Glomerular endothelial cell (primary cell): ENCODE results near the gene CPLX1. TPM values are rescaled to one million over a fixed set of nuclear protein-coding genes. Genes with fewer than 3 reads are reported as not detected.

Source experiments
- DNase-seq: peaks from one replicate; pipeline ENCODE4 v3.0.0-alpha.2; 2011; ENCODE audit warnings: low read depth, low spot score; ENCODE audit errors: extremely low read depth
- total RNA-seq: library from RNA; depleted of rRNA; stranded (reverse); fragments of >200 nt; gene quantifications from 2 replicates; pipeline ENCODE4 v1.2.3, GENCODE V29; 2015

The CPLX1 gene
- total RNA-seq, 1 donor from 2014 or later: not detected

DNA sequence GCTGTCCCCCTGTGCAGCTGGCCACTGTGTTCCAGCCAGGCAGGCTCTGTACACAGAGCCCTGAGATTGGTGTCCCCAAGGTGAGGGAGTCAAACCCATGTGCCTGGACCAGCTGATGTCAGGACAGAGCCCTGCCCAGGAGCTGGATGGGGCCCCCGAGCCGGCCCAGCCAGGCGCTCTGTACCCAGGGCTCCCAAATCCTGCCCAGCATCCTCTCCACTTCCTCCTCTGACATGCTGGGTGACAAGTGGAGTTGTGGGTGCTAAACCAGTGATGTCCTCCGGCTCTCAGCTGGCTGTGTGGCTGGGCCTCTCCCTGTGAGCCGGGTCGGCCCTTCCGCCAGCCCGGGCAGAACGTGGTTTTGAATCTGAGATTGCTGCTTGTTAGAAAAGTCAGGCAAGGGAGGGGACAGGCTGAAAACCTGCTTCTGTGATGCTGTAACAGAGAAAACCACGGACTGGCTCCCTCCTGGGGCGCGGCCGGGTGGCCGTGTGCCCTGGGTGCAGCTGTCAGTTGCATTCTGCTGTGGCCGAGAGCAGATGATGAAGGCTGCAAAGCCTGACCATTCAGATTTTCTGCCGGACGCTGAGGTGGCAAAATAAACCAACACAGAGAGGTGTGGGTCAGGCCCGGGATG, 7.9 kb upstream of the CPLX1 start:
- no peak for DNase-seq

GRCh38 chr4:833156-833555, 7.2 kb upstream of the CPLX1 start:
- no peak for DNase-seq

- no peak for DNase-seq
Measured at GRCh38 chr4:832536-832935, 6.6 kb upstream of the CPLX1 start.

- no peak for DNase-seq
Measured at GRCh38 chr4:832108-832507, 6.2 kb upstream of the CPLX1 start.

DNA sequence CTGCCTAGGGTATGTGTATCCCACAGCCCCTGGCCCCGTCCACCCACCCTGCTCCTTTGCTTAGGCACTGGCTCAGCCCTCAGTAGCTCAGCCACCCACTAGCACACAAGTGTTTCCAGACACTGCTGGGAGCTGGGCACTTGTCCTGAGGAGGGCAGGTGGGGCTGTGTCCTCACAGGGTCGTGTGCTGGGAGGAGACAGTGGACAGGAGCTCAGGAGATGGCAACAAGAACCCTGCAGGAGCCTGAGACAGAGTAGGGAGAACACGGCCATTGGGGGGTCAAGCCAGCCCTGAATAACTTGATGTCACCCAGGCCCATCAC, 5.5 kb upstream of the CPLX1 start:
- DNase-seq: no peak

GRCh38 chr4:830601-831482, 4.9 kb upstream of the CPLX1 start:
- DNase-seq: no peak

DNA sequence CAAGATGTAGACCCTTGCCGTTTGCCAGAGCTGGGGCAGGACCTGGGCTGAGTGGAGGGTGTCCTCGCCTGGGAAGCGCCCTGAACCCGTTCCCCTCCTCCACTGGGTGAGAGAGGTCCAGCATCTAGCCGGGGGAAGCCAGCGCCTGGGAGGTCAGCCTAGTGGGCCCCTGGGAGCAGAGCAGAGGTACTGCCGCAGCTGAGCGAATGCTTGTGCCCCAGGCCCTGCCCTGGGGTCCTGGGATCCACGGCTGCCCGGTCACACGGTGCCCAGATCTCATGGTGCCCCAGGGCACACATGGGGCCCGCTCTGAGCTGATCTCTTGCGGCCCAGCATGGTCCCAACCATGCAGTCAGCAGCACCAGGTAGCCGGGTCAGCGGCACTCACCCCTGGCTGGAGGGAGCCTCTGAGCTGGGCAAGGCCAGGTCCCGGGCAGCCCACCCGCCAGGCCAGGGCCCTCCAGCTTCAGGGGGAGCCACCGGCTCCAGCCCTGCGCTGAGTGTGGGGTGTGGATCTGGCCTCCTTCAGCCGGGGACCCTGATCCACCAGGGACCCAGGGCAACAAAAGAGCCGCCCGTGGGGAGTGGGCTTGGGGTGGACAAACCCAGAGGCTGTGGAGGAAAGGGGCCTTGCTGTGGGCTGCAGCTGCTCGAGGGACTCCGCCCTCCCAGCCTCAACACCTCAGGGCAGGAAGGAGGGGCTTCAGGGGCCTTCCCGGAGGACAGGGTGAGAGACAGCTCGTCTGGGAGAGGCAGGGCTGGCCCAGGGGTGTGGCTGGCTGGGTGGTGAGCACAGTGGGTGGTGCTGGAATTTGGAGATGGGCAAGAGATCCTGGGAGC, 4.1 kb upstream of the CPLX1 start:
- DNase-seq: no peak

- no peak for DNase-seq
Measured at GRCh38 chr4:829291-829690, 3.4 kb upstream of the CPLX1 start.

DNA sequence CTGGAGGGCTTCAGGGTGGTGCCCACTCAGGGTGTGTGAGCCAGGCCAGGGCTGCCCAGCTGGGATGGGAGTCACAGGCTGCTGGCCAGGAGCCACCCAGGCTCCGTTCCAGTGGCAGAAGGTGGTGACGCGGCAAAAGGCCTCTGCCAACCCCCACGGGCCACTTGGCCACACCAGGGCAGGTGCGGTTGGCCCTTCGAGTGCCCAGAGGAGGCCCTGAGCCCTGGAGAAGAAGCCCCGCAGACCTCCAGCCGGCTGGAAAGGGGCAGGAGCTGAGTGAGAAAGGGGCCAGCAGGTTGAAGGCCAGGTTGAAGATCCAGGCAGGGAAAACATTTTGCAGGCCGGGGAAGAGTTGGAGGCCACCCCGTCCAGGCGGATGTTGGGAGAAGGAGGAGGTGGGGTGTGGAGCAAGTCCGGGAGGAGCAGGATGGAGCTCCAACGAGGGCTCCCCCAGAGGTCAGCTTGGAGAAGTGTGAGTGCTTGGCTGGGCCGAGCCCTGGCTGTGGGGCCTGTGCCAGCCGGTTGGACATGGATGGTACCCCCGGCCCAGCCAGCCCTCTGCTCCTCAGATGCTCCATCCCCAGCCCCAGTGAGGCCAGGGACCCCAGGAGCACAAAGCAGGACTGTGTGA, 2.8 kb upstream of the CPLX1 start:
- no peak for DNase-seq

- DNase-seq: no peak
Measured at GRCh38 chr4:827209-828081, 1.5 kb upstream of the CPLX1 start.

DNA sequence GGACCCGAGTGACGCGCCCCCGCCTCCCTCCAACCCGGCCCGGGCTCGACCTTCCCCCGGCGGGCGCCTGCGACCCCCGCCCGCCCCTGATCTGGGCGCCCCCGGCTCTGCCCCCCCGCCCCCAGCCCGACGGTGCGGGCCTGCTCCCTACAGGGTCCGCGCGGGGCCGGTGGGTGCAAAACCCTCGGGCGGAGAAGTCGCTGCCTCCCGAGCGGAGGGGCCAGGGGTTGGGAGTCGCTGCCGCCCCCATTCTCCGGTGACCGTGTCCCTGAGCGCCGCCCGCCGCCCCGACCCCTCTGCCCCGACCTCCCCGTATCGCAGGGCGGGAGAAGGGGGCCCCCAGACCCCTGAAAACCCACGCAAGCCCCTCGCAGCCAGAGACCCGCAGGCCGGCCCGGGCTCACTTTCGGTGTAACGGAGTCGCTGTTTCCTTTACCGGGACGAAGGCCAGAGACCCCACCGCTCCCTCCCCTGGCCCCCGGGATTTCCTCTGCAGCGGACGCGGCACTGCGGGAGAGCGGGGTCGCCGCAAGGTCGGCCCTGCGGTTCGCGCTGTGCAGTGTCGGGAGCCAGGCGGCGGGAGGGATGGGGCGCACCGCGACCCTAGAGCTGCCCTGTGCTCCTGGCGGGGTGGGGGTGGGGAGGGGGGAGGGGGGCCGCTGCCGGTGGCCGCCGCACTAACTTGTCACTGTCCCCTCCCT, 729 bp upstream of the CPLX1 start:
- no peak for DNase-seq

- DNase-seq: no peak
Measured at GRCh38 chr4:825063-825970, 612 bp downstream of the CPLX1 start.

DNA sequence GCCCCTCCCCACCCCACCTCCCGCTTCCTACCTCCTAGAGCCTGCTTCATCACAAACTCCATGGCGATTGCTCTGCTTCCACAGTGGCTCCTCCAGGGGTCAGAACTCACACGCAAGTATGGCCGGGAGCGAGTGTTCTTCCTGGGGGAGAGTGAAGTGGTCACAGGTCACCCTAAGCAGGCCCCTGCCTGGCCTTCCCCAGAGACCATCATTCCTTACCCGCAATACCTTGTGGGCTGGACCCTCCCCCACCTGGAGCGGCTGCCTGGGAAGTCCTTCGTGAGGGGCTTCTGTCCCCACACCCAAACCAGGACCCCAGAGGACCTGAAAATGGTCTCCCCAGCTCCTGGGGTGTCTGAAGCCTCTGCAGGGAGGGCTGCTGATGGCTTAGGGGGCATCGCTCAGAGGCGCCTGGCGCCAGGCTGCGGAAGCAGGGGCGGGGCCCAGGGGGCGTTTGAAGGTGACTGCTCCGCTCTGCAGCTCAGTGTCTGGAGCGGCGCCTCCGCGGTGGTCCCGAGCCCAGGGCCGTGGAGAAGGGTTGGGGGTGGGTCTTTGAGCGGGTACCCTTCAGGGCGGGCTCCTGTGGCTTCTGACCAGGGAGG, 1.4 kb downstream of the CPLX1 start:
- no peak for DNase-seq

DNA sequence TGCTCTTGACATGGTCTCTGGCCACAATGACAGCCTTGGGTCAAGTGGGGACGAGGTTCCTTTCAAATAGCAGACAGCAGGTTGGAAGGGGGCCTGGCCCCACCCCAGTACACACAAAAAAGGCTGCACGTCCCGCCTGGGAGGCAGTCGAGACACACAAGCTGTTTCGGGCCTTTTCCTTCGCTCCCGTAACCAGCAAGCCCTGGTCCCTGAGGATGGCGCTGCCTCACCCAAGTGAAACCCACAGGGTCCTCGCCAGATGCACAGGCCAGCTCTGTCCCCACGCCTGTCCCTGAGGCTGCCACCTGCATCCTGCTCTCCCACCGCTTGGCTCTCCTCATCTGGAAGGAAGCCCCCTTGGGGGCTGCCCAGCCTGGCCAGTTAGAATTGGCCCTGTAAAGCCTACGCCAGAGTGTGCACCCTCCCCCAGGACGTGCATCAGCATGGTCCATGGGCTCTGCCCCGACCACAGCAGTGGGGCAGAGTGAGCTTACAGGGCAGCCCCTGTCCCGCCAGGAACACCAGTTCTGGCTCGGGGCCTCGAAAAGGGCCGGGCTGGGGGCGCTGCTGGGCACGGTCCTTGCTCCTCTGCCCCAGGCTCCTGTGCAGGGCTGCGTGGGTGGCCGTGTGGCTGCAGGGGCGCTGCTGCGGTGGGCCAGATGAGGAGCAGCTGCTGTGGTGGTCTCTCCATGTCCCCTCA, 2.0 kb downstream of the CPLX1 start:
- DNase-seq: no peak

DNA sequence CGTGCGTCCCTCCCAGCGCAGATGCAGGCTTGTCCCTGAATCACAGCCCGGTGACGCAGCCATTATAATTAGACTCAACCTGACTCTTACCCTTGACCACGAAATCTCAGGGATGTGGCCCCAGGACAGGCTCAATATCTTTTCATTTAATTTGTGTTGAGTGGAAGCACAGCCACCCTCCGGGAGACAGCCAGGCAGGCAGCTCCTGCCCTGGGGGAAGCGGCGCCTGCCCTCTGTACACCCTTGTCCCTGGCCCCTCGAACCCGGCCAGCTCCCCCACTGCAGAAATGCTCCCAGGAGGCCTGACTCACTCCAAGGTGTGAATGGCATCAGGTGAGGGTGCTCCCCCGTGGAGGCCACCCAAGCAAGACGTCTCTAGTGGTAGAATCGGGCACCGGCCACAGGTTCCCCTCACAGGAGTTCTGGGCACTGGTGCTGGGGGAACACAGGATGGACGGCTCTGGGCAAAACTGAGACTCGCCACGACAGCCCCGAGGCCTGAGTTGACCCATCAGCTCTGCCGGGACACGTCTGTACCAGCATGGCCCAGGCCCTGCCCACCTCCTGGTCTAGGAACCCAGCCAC, 2.7 kb downstream of the CPLX1 start:
- DNase-seq: no peak

- no peak for DNase-seq
Measured at GRCh38 chr4:822361-823175, 3.4 kb downstream of the CPLX1 start.
